GM15510 (cell line): ENCODE results near the gene ARHGEF7.

Experiments
- POLR2A ChIP-seq: IDR thresholded peaks from 3 replicates; pipeline ENCODE4 v1.6.1; 2011; ENCODE audit warnings: borderline replicate concordance; ENCODE audit not compliant: insufficient read length; ENCODE audit errors: extremely low read depth

ARHGEF7 gene

GRCh38 chr13:111095911-111096501, 19.1 kb upstream of the ARHGEF7 start:
- no peak for TF ChIP-seq POLR2A

DNA sequence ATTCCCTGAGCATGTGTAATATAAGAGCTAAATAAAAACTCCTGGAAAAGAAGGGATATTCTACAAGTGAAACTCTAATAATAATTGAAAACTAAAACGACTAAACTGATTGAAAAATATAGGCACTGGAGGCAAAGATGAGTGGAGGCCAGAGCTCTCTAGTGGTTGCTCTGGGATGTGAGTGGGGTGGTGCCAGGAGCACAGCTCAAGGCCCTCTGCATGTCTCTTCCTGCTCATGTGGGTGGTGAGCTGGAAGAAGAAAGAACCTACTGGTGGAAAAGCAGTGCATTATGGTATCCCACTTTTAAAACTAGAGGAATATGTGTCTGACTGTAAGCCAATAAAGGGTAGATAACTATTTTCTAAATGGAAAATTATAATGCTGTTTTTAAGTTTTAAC, 15.8 kb upstream of the ARHGEF7 start:
- no peak for TF ChIP-seq POLR2A

- no peak for TF ChIP-seq POLR2A
Measured at GRCh38 chr13:111110054-111110453, 5.1 kb upstream of the ARHGEF7 start.

- no peak for TF ChIP-seq POLR2A
Measured at GRCh38 chr13:111111376-111111937, 3.7 kb upstream of the ARHGEF7 start.

DNA sequence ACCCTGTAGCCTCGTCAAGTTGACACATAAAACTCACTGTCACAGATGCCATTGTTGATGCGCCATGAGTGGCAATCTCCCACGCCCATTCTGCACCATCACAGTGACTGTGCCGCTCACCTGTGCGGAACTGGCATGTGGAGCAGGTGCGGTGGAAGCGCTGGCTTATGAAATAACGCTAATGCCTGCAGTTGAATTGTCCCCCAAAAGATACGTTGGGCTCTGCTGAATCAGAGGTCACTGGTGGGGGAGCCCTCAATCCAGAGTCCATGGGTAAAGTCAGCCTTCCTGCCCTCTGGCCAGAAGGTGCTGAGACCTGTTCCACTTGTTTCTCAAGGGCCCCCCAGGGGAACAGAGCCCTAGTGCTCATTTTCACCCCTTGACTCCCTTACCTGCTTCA, 2.9 kb upstream of the ARHGEF7 start:
- TF ChIP-seq POLR2A = no peak

- TF ChIP-seq POLR2A = no peak
Measured at GRCh38 chr13:111114362-111115060, 599 bp upstream of the ARHGEF7 start.

DNA sequence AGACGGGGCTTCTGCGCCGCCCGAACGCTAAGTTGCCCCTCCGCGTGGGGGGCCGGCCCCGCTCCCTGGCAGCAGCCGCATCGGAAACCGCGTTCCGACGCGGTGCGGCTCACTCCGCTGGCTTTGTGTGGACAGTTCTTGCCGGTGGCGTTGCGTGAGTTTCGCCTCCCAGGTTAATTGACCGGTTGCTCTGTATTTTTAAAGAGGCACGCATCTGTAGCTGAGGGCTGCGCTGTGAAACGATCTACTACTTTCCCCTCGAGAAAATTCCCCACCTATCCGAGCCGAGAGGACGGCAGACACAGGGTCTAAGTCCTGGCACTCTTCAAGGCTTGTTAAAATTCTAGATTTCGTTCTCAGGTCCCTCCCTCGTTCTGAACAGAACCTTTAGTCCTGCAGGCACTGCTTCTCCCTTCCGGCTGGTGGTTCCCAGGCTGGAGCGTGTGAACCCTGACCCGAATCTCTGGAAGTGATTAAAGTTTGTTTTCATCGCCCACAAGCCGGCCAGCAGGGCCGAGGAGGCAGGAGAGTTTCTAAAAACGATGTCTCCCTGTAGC, 933 bp downstream of the ARHGEF7 start:
- TF ChIP-seq POLR2A = no peak

- TF ChIP-seq POLR2A = no peak
Measured at GRCh38 chr13:111116856-111117255, 1.7 kb downstream of the ARHGEF7 start.

GRCh38 chr13:111117289-111117688, 2.2 kb downstream of the ARHGEF7 start:
- no peak for TF ChIP-seq POLR2A

GRCh38 chr13:111117961-111118360, 2.9 kb downstream of the ARHGEF7 start:
- no peak for TF ChIP-seq POLR2A

- TF ChIP-seq POLR2A = no peak
Measured at GRCh38 chr13:111118898-111119607, 3.9 kb downstream of the ARHGEF7 start.

GRCh38 chr13:111119966-111120365, 4.9 kb downstream of the ARHGEF7 start:
- no peak for TF ChIP-seq POLR2A

- no peak for TF ChIP-seq POLR2A
Measured at GRCh38 chr13:111120422-111120821, 5.3 kb downstream of the ARHGEF7 start.

DNA sequence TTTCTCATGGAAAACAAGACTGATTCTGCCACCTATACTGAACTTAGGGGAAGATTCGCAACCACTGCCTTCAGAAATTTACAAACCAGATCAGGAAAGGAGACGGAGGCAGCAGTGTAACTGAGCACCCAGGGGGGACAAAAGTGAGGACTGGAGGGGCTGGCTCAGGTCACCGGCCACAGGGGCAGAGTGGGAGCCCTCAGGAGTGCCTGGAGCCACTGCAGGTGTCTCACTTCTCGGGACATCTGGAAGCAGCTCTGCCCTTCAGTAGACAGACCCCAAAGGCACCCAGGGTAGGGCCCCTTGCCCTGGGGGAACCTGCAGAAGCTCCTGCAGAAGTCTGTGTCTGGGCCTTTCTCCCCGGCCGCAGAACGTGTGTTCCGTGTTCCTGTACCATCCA, 5.8 kb downstream of the ARHGEF7 start:
- no peak for TF ChIP-seq POLR2A

GRCh38 chr13:111121506-111121905, 6.4 kb downstream of the ARHGEF7 start:
- no peak for TF ChIP-seq POLR2A
